Stimulated activated CD8-positive, alpha-beta memory T cell treated with anti-CD3 and anti-CD28 coated beads, Interleukin-7, amount 100 ng/mL, for 48 hours (primary cell): ENCODE data around the gene OR6V1.
A peak's percentile ranks its signal among the peaks of the same experiment; 100 is the strongest.

Experiments used
- DNase-seq, 2 donors: peaks; one replicate each; pipeline ENCODE4 v3.0.0-alpha.2; 2020; ENCODE audit warnings: low read depth in 1 of 2; ENCODE audit errors: extremely low read depth in 1 of 2

Gene OR6V1

GRCh38 chr7:143052041-143052440 is at the start of gene OR6V1:
Gene OR6V1 (plus strand): TSS chr7:143052341. CDS start chr7:143052341, 0 bp downstream.
- DNase-seq: no peak

GRCh38 chr7:143002898-143003297 is 49.2 kb upstream of the OR6V1 start:
- no peak for DNase-seq

- peak in 1 of 2 donors; percentile 9 for DNase-seq
These were observed 48.6 kb upstream of the OR6V1 start for GRCh38 chr7:143003393-143004051.

- no peak for DNase-seq
These were observed 46.4 kb upstream of the OR6V1 start for GRCh38 chr7:143005632-143006260.

- peak; percentile 52 to 59 for DNase-seq
These were observed 43.9 kb upstream of the OR6V1 start for GRCh38 chr7:143008007-143008901.

GRCh38 chr7:143012001-143012400 is 40.1 kb upstream of the OR6V1 start:
- DNase-seq: no peak

- no peak for DNase-seq
These were observed 39.7 kb upstream of the OR6V1 start for GRCh38 chr7:143012409-143012808.

- DNase-seq: no peak
These were observed 38.7 kb upstream of the OR6V1 start for GRCh38 chr7:143013473-143013872.

GRCh38 chr7:143013893-143014292 is 38.2 kb upstream of the OR6V1 start:
- DNase-seq: no peak

GRCh38 chr7:143015084-143015483 is 37.1 kb upstream of the OR6V1 start:
- no peak for DNase-seq

- DNase-seq: no peak
These were observed 36.1 kb upstream of the OR6V1 start for GRCh38 chr7:143015926-143016490.

- DNase-seq: no peak
These were observed 35.1 kb upstream of the OR6V1 start for GRCh38 chr7:143016996-143017395.

GRCh38 chr7:143018931-143019330 is 33.2 kb upstream of the OR6V1 start:
- DNase-seq: no peak

- no peak for DNase-seq
These were observed 29.1 kb upstream of the OR6V1 start for GRCh38 chr7:143023047-143023446.

GRCh38 chr7:143025371-143025770 is 26.8 kb upstream of the OR6V1 start:
- DNase-seq: no peak

GRCh38 chr7:143027032-143027431 is 25.1 kb upstream of the OR6V1 start, which contains the start of gene OR9A2:
Gene OR9A2 (minus strand): TSS chr7:143027132. CDS start chr7:143027132, 0 bp downstream.
- no peak for DNase-seq

GRCh38 chr7:143027683-143028082 is 24.5 kb upstream of the OR6V1 start:
- DNase-seq: no peak

- no peak for DNase-seq
These were observed 13.5 kb upstream of the OR6V1 start for GRCh38 chr7:143038635-143039034.

GRCh38 chr7:143040209-143040715 is 11.9 kb upstream of the OR6V1 start:
- DNase-seq: no peak

- DNase-seq: no peak
These were observed 10.8 kb upstream of the OR6V1 start for GRCh38 chr7:143041346-143041745.
